Type B pancreatic cell (in vitro differentiated cells): ENCODE data around the gene TMEM72. TPM values are rescaled to one million over a fixed set of nuclear protein-coding genes. Genes with fewer than 3 reads are reported as not detected.
A peak's percentile ranks its signal among the peaks of the same experiment; 100 is the strongest.

ENCODE experiments used
- DNase-seq: peaks from one replicate; pipeline ENCODE4 v3.0.0; 2021; ENCODE audit warnings: mixed read lengths; ENCODE audit not compliant: unreplicated experiment; ENCODE audit errors: extremely low spot score
- H3K27ac Mint-ChIP-seq: 2 replicates; pipeline ENCODE4 v1.8.0; 2021; ENCODE audit warnings: mild to moderate bottlenecking, mixed read lengths
- H3K27me3 Mint-ChIP-seq: 2 replicates; pipeline ENCODE4 v1.8.0; 2021; ENCODE audit warnings: mixed read lengths
- H3K36me3 Mint-ChIP-seq: 2 replicates; pipeline ENCODE4 v1.8.0; 2021; ENCODE audit warnings: mixed read lengths
- H3K4me1 Mint-ChIP-seq: one replicate; pipeline ENCODE4 v1.8.0; 2021; ENCODE audit warnings: mixed read lengths; ENCODE audit not compliant: unreplicated experiment
- H3K4me3 Mint-ChIP-seq: 2 replicates; pipeline ENCODE4 v1.8.0; 2021; ENCODE audit warnings: mild to moderate bottlenecking, mixed read lengths
- H3K9me3 Mint-ChIP-seq: 2 replicates; pipeline ENCODE4 v1.8.0; 2021; ENCODE audit warnings: mixed read lengths
- total RNA-seq: library from RNA; stranded (reverse); gene quantifications from 2 replicates; pipeline ENCODE4 v1.2.1, GENCODE V29; 2021; ENCODE audit warnings: low replicate concordance
- TF ChIP-seq, protein P1 (sequence below): fragments of 200-600 bp; sonication (generic); conservative IDR thresholded peaks from 2 replicates; pipeline ENCODE4 v1.5.0; 2021; ENCODE audit warnings: antibody characterized with exemption, mild to moderate bottlenecking

The TMEM72 gene
- total RNA-seq, 1 donor from 2014 or later, result 1.2 TPM

DNA sequence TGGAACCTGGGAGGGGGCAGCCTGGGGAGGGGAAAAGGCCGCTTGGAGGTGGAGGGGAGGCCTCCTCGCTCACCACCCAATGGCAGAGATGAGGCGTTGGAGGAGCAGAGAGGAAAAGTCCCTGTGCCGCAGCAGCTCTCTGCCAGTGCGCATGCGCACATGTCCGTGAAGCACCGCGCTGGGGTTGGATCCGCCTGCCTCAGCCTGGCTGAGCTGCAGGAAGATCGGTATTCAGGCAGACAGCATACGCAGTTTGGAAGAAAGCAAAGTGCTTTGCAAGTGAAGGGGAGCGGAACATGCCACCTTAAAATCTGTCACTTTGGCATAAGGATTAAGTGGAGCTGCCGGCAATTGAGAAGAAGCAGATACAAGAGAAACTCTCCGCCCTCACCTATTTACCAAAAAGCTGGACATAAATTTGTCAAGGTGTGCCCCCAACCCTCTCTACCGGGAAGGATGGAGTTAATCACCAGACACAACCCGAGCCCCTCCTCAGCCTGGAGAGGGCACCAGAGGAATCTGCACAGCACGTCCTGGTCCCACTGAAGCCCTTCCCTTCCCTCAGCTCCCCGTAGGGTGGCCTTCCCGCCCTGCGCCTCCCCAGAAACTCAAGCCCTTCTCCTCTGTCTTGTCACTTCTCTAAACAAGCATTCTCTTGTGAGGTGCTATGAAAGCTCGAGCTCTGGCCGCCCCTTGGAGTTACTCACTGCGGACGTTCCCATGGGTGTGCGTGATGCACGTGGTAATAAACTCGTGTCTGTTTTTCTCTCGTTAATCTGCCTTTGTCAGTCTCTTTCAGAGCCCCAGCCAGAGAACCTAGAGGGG, 32.2 kb upstream of the TMEM72 start:
- peak overlapping the region; percentile 81 for H3K27ac Mint-ChIP-seq
- H3K36me3 Mint-ChIP-seq, result no peaks in the 10 kb centered on the region
- peaks cover 33% of the 10 kb centered on the region for H3K4me1 Mint-ChIP-seq
- TF ChIP-seq, protein P1, sequence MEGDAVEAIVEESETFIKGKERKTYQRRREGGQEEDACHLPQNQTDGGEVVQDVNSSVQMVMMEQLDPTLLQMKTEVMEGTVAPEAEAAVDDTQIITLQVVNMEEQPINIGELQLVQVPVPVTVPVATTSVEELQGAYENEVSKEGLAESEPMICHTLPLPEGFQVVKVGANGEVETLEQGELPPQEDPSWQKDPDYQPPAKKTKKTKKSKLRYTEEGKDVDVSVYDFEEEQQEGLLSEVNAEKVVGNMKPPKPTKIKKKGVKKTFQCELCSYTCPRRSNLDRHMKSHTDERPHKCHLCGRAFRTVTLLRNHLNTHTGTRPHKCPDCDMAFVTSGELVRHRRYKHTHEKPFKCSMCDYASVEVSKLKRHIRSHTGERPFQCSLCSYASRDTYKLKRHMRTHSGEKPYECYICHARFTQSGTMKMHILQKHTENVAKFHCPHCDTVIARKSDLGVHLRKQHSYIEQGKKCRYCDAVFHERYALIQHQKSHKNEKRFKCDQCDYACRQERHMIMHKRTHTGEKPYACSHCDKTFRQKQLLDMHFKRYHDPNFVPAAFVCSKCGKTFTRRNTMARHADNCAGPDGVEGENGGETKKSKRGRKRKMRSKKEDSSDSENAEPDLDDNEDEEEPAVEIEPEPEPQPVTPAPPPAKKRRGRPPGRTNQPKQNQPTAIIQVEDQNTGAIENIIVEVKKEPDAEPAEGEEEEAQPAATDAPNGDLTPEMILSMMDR, result peak; percentile 32
- peak overlapping the region; percentile 91 for H3K4me3 Mint-ChIP-seq
- DNase-seq, result peak; percentile 92
- peaks cover 27% of the 10 kb centered on the region for H3K27me3 Mint-ChIP-seq
- H3K9me3 Mint-ChIP-seq, result no peaks in the 10 kb centered on the region

DNA sequence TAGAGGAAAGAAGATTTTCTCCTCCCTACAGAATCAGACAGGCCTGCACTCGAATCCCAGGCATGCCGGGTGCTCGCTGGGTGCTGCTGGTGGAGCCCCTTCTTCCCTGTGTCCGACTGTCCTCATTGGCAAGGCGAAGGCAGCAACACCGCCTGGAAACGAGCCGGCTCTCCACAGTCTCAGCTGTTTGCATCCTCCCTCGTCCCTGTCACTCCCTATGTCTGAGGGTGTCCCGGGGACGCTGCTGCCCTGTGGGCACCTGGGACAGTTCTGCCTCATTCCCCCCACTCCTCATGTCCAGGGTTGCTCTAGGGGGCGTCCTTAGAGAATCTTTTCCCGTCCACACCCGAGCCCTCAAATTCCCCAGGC, 31.6 kb upstream of the TMEM72 start:
- H3K4me3 Mint-ChIP-seq, result peak overlapping the region; percentile 91
- peak overlapping the region; percentile 81 for H3K27ac Mint-ChIP-seq
- peaks cover 33% of the 10 kb centered on the region for H3K4me1 Mint-ChIP-seq
- H3K36me3 Mint-ChIP-seq, result no peaks in the 10 kb centered on the region
- H3K9me3 Mint-ChIP-seq, result no peaks in the 10 kb centered on the region
- DNase-seq, result no peak
- peaks cover 27% of the 10 kb centered on the region for H3K27me3 Mint-ChIP-seq
- TF ChIP-seq, protein P1, result no peak

DNA sequence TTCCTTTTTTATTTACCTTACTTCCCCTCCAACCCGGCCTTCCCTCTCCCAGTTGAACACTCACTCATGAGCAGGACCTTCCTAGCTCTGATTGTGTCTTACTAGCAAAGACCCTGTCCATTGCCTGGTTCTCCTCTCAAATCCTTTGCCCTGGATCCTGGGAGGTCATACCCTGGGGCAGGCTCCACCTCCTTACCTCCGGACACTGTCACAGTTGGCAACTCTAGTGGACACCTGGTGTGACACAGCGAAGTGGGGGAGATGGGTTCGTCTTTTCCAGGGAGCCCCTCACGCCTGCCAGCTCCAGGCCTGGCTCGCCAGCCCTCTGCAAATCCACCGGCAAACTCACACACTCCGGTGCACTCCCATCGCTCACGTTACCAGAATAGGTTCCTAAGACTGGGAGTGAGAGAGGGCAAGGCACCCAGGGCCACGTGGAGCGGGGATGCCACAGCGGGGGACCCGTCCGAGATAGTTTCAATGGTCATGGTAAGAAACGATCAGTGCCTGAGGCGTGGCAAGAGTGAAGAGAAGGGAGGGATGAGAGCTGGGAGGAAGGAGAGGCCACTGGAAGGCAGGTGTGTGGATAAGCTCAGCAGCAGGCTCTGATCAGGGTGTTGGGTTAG, 30.9 kb upstream of the TMEM72 start:
- TF ChIP-seq, protein P1, result no peak
- H3K27ac Mint-ChIP-seq, result no peak overlapping the region
- DNase-seq, result no peak
- peak overlapping the region; percentile 63 for H3K4me3 Mint-ChIP-seq
- H3K27me3 Mint-ChIP-seq, result peaks cover 27% of the 10 kb centered on the region
- H3K9me3 Mint-ChIP-seq, result no peaks in the 10 kb centered on the region
- no peaks in the 10 kb centered on the region for H3K36me3 Mint-ChIP-seq
- peaks cover 36% of the 10 kb centered on the region for H3K4me1 Mint-ChIP-seq

DNA sequence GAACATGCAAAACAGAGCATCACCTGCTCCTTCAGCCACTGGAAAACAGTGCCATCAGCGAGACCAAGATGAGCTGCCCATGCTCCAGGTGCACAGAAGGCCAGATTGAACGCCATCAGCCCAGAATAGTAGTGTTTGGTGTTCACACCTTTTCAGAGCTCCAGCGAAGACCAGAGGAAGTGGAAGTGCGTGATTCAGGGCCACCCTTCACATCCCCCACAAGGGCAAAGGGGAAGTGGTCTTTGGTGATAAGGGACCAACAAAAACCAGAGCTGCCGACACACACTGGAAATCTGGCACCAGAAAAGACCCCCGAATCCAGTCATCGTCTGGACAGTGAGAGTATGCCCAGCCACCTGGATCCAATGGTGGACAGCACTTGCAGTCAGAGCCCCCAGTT, 29.5 kb upstream of the TMEM72 start:
- Mint-ChIP-seq H3K4me3 (no peak overlapping the region), H3K9me3 (no peaks in the 10 kb centered on the region), H3K36me3 (no peaks in the 10 kb centered on the region), H3K27me3 (peaks cover 27% of the 10 kb centered on the region), H3K4me1 (peaks cover 43% of the 10 kb centered on the region), H3K27ac (no peak overlapping the region)
- DNase-seq, result no peak
- TF ChIP-seq, protein P1, result no peak

DNA sequence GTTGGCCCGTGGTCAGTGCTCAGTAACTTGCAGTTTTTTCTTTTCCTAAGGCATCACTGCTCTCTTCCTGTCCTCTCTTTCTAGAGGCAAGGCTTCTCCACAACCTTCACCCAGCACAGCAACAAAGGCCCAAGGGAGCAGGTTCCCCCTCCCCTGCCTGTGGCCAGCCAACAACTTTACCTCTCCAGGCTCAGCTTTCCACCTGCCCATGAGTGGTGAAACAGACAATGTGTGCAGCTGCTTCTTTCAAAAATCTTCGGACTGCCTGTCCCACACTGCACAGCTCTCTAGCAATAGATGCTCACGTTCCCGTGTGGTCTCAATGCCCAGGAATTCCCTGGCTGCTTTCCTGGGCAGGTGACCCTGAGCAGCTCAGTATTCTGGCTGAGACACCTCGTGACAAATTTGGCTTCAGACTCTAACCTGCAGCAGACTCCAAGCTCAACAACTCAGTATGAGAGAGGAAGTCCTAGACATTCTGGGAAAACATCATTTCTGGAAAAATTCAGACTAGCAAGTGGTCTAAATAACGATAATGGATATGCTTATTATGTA, 28.9 kb upstream of the TMEM72 start:
- H3K9me3 Mint-ChIP-seq, result no peaks in the 10 kb centered on the region
- no peak overlapping the region for H3K27ac Mint-ChIP-seq

More for the DNA sequence above, 28.9 kb upstream of the TMEM72 start:
- no peak for DNase-seq
- peaks cover 43% of the 10 kb centered on the region for H3K4me1 Mint-ChIP-seq
- no peak overlapping the region for H3K4me3 Mint-ChIP-seq
- peaks cover 27% of the 10 kb centered on the region for H3K27me3 Mint-ChIP-seq
- TF ChIP-seq, protein P1, result no peak
- H3K36me3 Mint-ChIP-seq, result no peaks in the 10 kb centered on the region
